Smooth muscle cell (in vitro differentiated cells): Measurements from ENCODE around the gene GPX4. TPM values are rescaled to one million over a fixed set of nuclear protein-coding genes. Genes with fewer than 3 reads are reported as not detected.
A peak's percentile ranks its signal among the peaks of the same experiment; 100 is the strongest.

ENCODE experiments used
- DNase-seq: peaks from one replicate; lab custom pipeline; 2025; ENCODE audit not compliant: unreplicated experiment; lab: John Stamatoyannopoulos, UW
- H2AFZ ChIP-seq: fragments of 200-600 bp; sonication (generic); 2 replicates; pipeline ENCODE4 v1.6.0; 2016; ENCODE audit warnings: antibody characterized with exemption, low read depth, mild to moderate bottlenecking
- H3F3A ChIP-seq: fragments of 200-600 bp; sonication (generic); 2 replicates; pipeline ENCODE4 v1.6.0; 2017; ENCODE audit warnings: antibody characterized with exemption, low read depth
- H3K27ac ChIP-seq: fragments of 200-600 bp; sonication (generic); 2 replicates; pipeline ENCODE4 v1.5.1; 2016; ENCODE audit warnings: low read depth, mild to moderate bottlenecking
- H3K27me3 ChIP-seq: fragments of 200-600 bp; sonication (generic); 2 replicates; pipeline ENCODE4 v1.6.1; 2016; ENCODE audit warnings: low read depth, mild to moderate bottlenecking
- H3K36me3 ChIP-seq: fragments of 200-600 bp; sonication (generic); 2 replicates; pipeline ENCODE4 v1.5.1; 2016; ENCODE audit warnings: low read depth
- H3K4me1 ChIP-seq: fragments of 200-600 bp; sonication (generic); 2 replicates; pipeline ENCODE4 v1.5.1; 2016; ENCODE audit warnings: low read depth
- H3K4me2 ChIP-seq: fragments of 200-600 bp; sonication (generic); 2 replicates; pipeline ENCODE4 v1.6.0; 2016; ENCODE audit warnings: mild to moderate bottlenecking
- H3K4me3 ChIP-seq: fragments of 200-600 bp; sonication (generic); 2 replicates; pipeline ENCODE4 v1.5.1; 2016; ENCODE audit warnings: mild to moderate bottlenecking
- H3K79me2 ChIP-seq: fragments of 200-600 bp; sonication (generic); 2 replicates; pipeline ENCODE4 v1.6.0; 2016; ENCODE audit warnings: low read depth, mild to moderate bottlenecking
- H3K9ac ChIP-seq: fragments of 200-600 bp; sonication (generic); 2 replicates; pipeline ENCODE4 v1.6.0; 2016; ENCODE audit warnings: low read depth
- H3K9me3 ChIP-seq: fragments of 200-600 bp; sonication (generic); replicated peaks from 2 replicates; pipeline ENCODE4 v1.5.1; 2016; ENCODE audit warnings: low read depth
- H4K20me1 ChIP-seq: fragments of 200-600 bp; sonication (generic); 2 replicates; pipeline ENCODE4 v1.6.0; 2016; ENCODE audit warnings: low read depth
- CTCF ChIP-seq: fragments of 200-600 bp; sonication (generic); IDR thresholded peaks from 2 replicates; pipeline ENCODE4 v1.5.1; 2017; ENCODE audit warnings: borderline replicate concordance, mild to moderate bottlenecking, antibody characterized with exemption; ENCODE audit not compliant: insufficient read depth, poor library complexity, severe bottlenecking
- WGBS: methylation state at CpG from one replicate; pipeline ENCODE4 v1.1.7; 2016; ENCODE audit warnings: low lambda C conversion rate; 5-methylcytosine and 5-hydroxymethylcytosine counted together
- polyA plus RNA-seq: library from polyadenylated mRNA; unstranded; fragments of >200 nt; fragmentation: Nextera tagmentation; extraction: Ambion mirVana; gene quantifications from 2 replicates; pipeline ENCODE4 v1.2.1, GENCODE V29; 2016
- total RNA-seq: library from RNA; depleted of rRNA; stranded (reverse); fragments of >200 nt; gene quantifications from 2 replicates; pipeline ENCODE4 v1.2.3, GENCODE V29; 2014

The GPX4 gene
- total RNA-seq (319 and 325 TPM in 2 replicates), polyA plus RNA-seq (441 and 450 TPM in 2 replicates)

GRCh38 chr19:1103708-1104310, at the start of gene GPX4:
TSS of gene GPX4 (plus strand) at chr19:1103994. CDS start at chr19:1104044, 50 bp downstream.
- Histone ChIP-seq H2AFZ (no peak within 1 kb of the TSS), H3K79me2 (no peaks in the 10 kb centered on the region), H3K4me2 (peak within 1 kb of the TSS; percentile 99), H3K9ac (peak within 1 kb of the TSS; percentile 98), H3K4me1 (peaks cover 14% of the 10 kb centered on the region), H3K4me3 (peak within 1 kb of the TSS; percentile 97), H4K20me1 (peaks cover 32% of the 10 kb centered on the region), H3F3A (peaks cover 24% of the 10 kb centered on the region), H3K27ac (peak within 1 kb of the TSS; percentile 90), H3K9me3 (no peaks in the 10 kb centered on the region), H3K27me3 (no peaks in the 10 kb centered on the region), H3K36me3 (no peaks in the 10 kb centered on the region)
- DNase-seq, result peak; percentile 95
- TF ChIP-seq CTCF, result no peak
- WGBS, result 0% methylated on average over 51 of the region's 75 CpGs

- H3K4me3 ChIP-seq, result no peak overlapping the region
- no peaks in the 10 kb centered on the region for H3F3A ChIP-seq
- H4K20me1 ChIP-seq, result no peaks in the 10 kb centered on the region
- no peak overlapping the region for H3K4me2 ChIP-seq
- 96% methylated on average over 28 of the region's 28 CpGs for WGBS
- no peaks in the 10 kb centered on the region for H3K4me1 ChIP-seq
- peaks cover 19% of the 10 kb centered on the region for H3K9me3 ChIP-seq
- H3K79me2 ChIP-seq, result no peaks in the 10 kb centered on the region
- DNase-seq, result no peak
- no peak overlapping the region for H3K27ac ChIP-seq
- H3K36me3 ChIP-seq, result peaks cover 26% of the 10 kb centered on the region
- no peak for TF ChIP-seq CTCF
- no peak overlapping the region for H3K9ac ChIP-seq
- H3K27me3 ChIP-seq, result no peaks in the 10 kb centered on the region
- no peak overlapping the region for H2AFZ ChIP-seq
Observed at GRCh38 chr19:1054102-1055027, 49.4 kb upstream of the GPX4 start.

GRCh38 chr19:1055028-1055425, 48.8 kb upstream of the GPX4 start:
- Histone ChIP-seq H3K4me1 (no peaks in the 10 kb centered on the region), H3K4me2 (no peak overlapping the region), H3K27ac (no peak overlapping the region), H3K27me3 (no peaks in the 10 kb centered on the region), H4K20me1 (no peaks in the 10 kb centered on the region), H3K36me3 (peaks cover 26% of the 10 kb centered on the region), H3F3A (no peaks in the 10 kb centered on the region), H3K79me2 (no peaks in the 10 kb centered on the region), H2AFZ (no peak overlapping the region), H3K4me3 (no peak overlapping the region), H3K9ac (no peak overlapping the region), H3K9me3 (peaks cover 19% of the 10 kb centered on the region)
- TF ChIP-seq CTCF, result no peak
- WGBS, result 98% methylated on average over 14 of the region's 14 CpGs
- DNase-seq, result no peak
